NCI-H2029 treated with DMSO at 0.1 percent for 48 hours (cell line): ENCODE measurements around the gene SPATA33.

Source experiments
- DNase-seq: peaks from one replicate; lab custom pipeline; 2025; lab: John Stamatoyannopoulos, UW

SPATA33 gene

DNA sequence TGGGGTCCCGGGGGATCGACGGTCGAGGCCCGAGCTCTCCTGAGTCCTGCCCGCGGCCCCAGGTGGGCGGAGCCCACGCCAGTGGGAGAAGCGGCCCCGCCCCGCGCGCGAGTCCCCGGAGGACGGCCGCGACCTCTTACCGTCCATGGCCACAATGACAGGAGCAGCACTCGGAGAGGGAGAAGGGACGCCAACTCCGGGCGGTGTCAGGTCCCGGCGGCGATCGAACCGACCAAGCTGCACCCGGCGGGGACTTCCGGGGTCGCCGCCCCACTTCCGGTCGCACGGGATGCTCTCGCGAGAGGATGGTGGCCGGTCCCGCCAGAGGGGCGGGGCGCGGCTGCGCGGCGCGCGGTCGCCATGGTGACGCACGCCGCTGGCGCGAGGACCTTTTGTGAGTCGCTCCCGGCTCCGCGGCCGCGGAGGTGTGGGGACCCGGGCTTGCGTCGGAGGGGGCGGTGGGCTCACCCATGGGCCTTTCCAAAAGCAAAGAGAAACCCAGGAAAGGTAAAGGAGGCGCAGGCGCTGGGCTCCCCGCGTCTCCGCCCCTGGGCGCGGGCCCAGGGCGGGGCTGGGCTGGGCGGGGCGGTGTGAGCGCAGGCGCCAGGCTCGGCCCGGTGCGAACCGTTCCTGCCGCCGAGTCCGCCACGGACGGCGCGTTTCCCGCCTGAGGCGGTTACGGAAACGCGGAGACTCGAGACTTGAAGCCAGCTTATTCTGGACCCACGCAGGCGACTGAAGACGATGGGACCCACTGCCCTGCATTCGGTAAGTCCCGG lies at the start of gene SPATA33, which contains the start of gene CHMP1A:
Gene SPATA33, plus strand, starts transcription at position 395 of the 779 bp plus-strand sequence. Its CDS starts 76 bp downstream, at position 471.
Gene CHMP1A, minus strand, starts transcription at position 267 of the 779 bp plus-strand sequence. Its CDS starts 120 bp downstream, at position 147.
- DNase-seq = peak; percentile 17

GRCh38 chr16:89607937-89608740 lies 49.5 kb upstream of the SPATA33 start:
- no peak for DNase-seq

- DNase-seq = no peak
Measured at GRCh38 chr16:89610108-89610453, 47.6 kb upstream of the SPATA33 start.

DNA sequence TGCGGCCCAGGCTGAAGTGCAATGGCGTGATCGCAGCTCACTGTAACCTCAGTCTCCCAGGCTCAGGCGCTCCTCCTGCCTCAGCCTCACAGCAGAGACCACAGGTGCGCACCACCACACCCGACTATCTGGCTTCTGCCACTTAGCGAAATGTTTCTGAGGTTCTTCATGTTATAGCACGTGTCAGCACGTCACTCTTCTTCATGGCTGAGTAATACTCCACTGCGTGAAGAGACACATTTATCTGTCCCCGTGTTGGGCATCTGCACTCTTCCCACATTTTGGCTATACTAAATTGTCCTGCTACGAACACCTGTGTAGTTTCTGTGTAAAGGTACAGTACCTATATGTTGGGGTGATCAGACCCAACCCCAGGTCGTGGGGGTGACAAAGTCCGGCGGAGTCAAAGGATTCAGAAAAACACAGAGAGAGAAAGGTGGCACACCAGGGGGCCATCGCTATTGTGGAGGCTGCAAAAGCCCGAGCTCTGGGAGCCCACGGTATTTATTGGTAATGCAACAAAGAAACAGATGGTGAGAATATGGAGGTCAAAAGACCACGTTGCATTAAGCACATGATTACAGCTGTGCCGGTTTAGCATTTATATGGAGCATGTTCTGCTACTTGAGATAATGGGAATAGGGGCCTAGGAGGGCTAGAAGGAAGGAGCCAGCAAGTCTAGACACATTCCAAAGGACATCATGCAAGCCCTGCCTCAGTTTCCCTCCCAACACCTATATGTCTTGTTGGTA lies 45.0 kb upstream of the SPATA33 start:
- no peak for DNase-seq

DNA sequence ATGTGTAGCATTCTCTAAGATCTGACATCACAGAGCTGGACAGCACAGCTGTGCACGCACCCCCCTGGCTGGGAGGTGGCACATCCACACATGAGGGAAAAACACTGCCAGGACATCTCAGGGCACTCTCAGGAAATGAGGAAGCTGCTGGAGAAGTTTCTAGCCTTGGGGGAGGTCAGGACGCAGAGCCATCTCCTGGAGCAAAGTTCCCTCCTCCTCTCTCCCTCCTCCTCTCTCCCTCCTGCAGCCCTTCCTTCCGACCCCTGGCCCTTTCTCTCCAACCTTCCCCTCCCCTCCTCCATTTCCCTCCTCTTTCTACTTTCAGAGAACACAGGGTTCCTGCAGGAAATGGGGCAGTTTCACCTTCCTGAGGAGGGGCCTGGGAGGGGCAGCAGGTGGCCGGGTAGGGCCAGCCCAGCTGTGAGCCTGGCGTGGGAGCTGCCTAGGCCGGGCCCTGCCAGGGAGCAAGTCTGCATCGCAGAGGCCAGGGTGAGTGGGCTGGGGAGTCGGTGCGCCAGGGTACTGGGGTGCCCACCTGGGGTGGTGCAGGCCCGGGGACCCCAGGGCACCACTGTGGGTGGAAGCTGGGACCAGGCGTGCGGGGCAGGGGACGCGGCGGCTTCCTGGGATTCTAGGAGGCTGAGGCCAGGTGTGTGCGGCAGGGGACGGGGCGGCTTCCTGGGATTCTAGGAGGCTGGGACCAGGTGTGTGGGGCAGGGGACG lies 44.2 kb upstream of the SPATA33 start, which contains the start of gene DPEP1:
Gene DPEP1, plus strand, starts transcription at position 412 of the 723 bp plus-strand sequence. CDS start 16,769 bp downstream, outside the sequence.
- no peak for DNase-seq

GRCh38 chr16:89613954-89614459 lies 43.6 kb upstream of the SPATA33 start:
- DNase-seq = no peak

GRCh38 chr16:89615176-89615575 lies 42.5 kb upstream of the SPATA33 start:
- DNase-seq = no peak

DNA sequence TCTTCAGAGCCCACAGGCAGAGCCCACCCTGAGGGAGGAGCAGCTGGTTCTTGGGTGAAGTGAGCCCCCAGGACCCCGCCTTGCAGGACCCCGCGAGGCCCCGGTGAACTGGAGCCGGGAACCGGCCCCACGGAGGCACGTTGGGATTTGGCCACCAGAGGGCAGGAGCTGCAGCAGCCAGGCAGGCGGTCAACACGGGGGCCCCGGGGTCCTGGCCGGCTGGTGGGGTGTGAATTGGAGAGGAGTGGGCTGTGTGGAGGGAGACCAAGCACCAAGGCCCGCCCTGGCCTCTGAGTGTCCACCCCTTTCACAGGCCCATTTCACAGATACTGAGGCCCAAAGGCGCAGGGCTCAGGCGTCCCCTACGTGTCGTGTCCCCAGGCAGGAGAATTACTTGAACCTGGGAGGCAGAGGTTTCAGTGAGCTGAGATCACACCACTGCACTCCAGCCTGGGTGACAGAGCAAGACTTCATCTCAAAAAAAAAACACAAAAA lies 42.0 kb upstream of the SPATA33 start:
- no peak for DNase-seq

DNA sequence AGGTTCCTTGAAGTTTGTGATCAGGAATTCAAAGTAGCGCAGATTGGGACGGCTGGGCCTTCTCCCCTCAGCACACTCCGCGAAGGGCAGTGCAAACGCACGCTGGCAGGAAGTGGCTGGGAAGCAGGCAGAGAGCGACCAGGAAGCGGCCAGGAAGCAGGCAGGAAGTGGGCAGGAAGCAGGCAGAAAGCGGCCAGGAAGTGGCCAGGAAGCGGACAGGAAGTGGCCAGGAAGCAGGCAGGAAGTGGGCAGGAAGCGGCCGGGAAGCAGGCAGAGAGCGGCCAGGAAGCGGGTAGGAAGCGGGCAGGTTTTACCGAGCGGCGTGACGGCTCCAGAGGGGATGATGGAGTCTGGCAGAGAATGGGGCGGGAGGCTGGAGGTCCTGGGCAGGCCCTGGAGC lies 41.0 kb upstream of the SPATA33 start:
- no peak for DNase-seq

GRCh38 chr16:89617036-89617435 lies 40.6 kb upstream of the SPATA33 start:
- no peak for DNase-seq

GRCh38 chr16:89618109-89618998 lies 39.3 kb upstream of the SPATA33 start:
- DNase-seq = no peak

DNA sequence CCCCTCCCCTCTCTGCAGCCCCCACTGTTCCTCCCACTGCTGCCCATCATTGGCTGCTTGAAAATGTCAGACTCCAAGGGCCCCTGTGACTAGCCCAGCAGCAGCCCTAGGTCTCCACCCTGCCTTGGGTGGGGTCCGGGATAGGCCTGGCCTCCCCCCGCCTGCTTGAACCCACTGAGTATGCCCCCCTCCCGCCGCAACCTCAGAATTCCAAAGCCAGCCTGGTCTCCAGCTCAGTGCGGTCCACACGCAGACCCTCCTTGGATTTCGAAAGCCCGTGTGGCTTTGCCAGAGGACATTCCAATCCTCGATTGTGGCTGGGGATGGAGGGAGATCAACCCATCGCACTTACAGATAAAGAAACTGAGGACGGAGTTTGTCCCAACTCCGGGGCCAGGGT lies 37.8 kb upstream of the SPATA33 start:
- no peak for DNase-seq

DNA sequence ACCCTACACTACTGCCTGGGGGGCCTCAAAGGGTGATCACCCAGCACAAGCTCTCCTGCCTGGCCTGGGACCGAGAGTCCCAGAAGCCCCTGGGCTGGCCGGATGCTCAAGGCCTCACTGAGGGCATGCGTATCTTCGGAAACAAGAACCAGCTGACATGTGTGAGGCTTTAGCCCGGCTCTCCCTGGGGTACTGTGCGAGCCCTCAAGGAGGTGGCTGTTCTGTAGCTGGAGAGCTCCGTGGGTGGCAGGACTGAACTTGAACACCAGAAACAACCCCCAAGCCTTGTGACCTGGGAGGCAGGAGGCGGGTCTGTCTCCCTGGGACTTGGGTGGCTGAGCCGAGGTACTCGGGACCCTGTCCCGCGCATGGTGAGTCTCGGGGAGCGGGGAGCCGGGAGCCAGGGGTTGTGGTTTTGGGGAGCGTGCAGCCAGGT lies 37.2 kb upstream of the SPATA33 start:
- DNase-seq = no peak

DNA sequence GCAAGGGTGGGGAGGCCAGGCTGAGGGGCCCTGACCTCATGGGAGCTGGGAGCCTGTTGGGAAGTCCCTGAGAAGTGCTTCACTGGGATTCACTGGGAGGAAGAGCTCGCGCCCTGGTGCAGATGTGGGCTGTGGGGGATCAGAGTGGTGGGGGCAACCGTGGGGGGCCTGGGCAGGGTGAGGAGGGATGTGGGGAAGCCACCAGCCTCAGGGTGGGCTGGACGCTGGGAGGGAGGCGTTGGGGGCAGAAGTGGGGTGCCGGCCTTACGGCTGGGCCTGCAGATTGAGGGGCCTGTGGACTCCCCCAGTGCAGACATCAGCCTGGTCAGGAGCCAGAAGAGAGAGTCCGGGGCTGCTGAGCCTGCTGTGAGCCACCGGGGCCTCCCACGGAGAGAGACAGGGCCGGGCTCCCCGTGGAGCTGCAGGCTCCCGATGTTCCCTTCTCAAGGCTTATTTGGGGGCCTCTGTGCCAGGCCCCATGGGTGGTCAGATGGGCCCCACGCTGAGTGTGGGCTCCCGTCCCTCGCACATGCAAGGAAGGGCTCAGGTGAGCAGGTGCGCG lies 36.4 kb upstream of the SPATA33 start:
- no peak for DNase-seq

DNA sequence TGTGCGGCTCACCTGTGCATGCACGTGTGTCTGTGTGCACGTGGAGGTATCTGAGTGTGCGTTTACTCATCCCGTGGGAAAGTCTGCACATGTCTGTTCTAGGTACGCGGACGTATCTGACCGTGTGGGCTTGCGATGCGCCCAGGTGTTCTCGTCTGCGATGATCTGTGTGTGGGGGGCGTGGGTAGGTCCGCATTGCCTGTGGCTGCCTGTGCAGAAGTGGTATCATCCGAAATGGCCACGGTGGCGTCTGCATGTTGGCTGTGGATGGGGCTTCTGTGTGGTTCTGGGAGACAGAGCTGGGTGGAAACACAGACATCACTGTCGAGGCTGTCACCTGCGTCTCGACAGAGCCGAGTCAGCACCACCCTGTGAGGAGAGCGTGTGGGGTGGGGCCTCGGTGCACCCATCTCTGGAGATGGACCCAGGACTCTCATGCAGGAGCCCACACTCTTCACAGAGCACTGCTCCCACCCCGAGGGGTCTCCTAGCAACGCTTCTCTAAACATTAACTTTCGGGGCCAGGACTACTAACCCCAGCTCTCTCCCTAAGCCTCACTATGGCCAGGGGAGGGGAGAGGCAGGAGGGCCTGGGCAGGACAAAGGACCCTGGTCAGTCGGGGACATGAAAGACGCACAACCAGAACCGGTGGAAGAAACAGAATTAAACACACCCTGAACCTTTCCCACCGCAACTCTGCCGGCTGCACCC lies 35.8 kb upstream of the SPATA33 start:
- no peak for DNase-seq

DNA sequence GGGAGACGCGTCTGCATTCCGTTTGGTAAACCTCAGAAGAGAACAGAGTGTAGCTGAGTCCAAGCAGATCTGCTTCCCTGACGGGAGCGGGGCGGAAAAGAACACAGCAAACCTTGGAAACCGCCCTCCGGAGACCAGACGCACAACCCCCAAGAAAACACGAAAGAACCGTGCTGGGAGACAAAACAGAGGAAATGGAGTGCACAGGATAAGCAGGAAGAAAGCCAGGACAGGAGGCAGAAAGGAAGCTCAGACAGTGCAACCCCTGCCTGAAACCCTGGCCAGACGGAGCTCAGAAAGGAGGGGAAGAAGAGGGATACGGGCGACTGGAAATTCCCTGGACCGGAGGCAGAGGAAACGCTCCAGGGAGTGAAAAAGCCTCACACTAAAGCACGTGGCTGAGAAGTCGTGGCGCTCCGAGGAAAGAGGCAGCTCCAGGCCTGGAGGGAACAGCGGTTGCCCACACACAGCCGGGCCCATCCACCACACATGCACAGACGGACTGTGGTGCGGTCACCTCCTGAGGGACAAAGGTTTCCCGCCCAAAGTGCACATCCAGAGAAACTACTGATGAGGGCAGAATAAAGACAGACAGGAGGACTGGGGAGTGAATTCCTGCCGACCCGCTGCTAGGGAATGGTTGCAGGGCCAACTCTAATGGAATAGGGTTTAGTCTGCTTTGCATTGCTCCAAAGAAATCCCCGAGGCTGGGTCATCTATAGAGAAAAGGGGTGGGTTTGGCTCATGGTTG lies 34.0 kb upstream of the SPATA33 start:
- no peak for DNase-seq

DNA sequence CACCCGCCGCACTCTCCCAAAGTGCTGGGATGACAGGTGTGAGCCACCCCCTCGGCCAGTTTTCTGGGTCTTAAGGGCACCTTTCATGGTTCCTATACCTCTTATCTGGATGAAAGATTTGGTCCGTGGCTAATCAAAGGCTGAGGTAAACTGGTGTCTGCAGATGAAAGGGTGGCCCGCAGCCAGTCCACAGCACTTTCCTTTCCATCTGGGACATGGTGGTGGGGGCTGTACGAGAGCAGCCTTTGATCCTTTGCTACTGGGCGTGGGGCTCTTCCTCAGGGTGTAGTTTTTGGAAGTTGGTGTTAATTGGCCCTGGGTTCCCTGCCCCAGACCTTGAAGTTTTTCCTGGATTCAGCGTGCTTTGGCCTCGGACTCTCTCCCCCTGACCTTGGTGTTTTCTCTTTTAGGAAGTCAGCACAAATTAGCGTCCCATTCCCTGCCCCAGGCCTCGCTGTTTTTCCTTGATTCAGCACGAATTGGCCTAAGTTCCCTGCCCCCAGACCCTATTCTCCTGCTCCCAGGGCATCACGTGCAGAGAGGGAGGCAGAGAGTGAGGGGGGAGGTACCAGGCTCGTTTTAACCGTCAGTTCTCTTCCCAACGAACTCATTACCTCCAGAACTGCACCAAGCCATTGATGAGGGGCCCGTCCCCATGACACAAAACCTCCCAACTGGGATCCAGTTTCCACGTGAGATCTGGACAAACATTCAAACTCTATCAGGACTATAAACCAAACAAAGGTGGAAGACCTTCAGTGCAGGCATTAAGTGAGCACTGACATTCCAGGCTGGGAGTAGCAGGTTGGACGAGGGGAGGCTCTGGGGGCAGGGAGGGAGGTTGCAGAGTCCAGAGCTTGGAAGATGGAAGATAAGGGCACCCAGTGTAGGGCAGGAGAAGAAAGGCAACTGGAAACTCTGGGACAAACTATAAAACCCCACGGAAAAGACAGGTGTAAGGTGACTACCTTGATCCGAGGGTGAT lies 32.6 kb upstream of the SPATA33 start:
- no peak for DNase-seq
